ENCODE data around the gene RPS19BP1.
A peak's percentile ranks its signal among the peaks of the same experiment; 100 is the strongest.
"Not testable (repeated sequence)": the region's sequence is repeated elsewhere in the genome, so short reads cannot be mapped to it uniquely, and the experiment has no call there.

RPS19BP1 gene

GRCh38 chr22:39510529-39511149, 21.9 kb downstream of the RPS19BP1 start:
- no peak for DNase-seq

DNA sequence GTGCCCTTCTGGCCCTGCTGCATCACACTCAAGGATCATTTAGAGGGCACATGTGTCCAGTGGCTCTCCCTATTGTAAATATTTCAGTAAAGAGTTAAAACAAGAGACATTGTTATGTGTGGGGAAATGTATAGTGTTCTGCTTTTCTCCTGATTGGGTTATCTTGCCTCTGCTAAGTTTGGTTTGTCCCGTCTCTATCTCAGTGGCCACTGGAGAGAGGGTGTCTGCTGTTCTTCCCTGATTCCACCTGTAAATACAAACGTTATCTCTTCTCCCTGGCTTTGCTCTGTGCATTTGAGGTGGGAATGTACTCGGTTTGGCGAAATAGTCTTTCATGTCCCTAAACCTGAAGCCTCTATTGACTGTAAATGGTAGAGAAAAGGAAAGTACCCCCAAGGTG, 24.2 kb downstream of the RPS19BP1 start:
- DNase-seq: no peak

- DNase-seq: not testable (repeated sequence)
Measured at GRCh38 chr22:39507021-39507420, 25.5 kb downstream of the RPS19BP1 start.

DNA sequence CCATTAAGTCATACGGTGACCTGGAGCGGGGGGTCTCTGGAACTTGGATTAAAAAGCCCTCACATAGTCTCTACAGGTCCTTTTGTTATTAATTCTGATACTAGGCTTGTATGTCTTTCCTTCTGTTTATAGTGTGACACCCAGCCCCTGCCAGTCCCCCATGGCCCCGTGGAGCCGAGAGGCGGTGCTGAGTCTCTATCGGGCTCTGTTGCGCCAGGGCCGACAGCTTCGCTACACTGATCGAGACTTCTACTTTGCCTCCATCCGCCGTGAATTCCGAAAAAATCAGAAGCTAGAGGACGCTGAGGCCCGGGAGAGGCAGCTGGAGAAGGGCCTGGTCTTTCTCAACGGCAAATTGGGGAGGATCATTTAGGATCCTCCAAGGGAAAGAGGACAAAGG, 28.5 kb downstream of the RPS19BP1 start:
- no peak for DNase-seq

- DNase-seq: no peak
Measured at GRCh38 chr22:39503630-39504029, 28.9 kb downstream of the RPS19BP1 start.

DNA sequence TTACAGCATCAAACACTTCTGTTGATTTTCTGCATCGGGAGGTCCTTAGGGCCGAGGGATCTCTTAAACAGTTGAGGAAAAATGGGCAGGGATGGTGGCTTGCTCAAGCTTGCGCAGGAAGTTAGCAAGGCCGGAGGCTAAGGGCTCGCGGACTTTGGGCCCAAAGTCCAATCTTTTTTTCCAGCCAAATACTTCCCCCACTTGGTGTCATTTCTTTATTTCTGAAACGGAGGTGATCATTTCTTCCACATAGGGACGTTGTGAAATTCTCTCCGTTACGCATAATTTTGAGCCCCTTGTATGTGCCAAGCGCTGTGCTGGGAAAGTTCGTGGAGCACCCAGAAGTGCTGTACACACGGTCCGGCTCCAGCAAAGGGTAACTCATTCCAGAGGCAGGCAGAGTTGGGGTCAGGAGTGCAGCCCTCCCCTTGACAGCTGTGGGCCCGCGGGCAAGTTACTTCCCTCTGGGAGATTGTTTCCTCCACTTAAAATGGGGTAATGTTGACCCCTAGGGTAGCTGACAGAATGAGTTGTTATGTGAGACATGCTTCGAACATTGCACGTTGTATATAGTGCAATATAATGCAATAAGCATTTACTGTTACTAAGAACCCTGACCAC, 29.6 kb downstream of the RPS19BP1 start:
- no peak for DNase-seq

DNA sequence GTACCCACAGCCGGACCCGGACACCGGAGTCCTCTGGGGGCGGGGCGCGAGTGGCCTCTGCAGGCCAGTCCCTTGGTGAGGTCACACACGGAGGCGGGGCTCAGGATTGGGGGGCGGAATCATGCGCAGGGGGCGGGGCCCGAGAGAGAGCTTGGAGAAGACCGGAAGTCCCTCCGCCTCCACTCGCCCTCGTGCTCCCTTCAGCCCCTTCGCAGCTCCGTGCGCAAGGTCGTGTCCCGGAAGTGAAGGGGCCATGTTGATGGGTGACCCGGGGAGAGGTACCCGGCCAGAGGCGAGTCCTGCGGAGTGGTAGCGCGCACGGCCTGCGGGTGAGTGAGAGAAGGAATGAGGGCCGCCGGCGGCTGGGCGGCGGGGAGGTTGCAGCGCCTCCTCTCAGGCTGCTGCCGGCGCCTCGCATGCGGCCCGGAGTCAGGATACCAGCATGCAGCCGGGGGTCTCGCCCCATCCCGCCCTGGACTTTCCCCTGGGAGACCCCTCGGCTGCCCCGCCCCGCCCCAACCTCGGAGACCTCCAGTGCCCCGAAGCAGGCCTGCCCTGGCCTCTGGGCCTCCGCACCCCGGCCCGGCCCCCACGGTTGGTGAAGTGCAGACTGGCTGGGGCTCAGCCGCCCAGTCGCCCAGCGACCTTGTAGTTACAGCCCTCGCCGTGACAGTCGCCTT, 30.3 kb downstream of the RPS19BP1 start, which contains the start of gene MIEF1:
Gene MIEF1 (plus strand): TSS at position 182 of the 680 bp plus-strand sequence. CDS start 9,005 bp downstream, outside the sequence.
- peak; percentile 34 for DNase-seq

GRCh38 chr22:39501644-39502108, 30.9 kb downstream of the RPS19BP1 start:
- no peak for DNase-seq

DNA sequence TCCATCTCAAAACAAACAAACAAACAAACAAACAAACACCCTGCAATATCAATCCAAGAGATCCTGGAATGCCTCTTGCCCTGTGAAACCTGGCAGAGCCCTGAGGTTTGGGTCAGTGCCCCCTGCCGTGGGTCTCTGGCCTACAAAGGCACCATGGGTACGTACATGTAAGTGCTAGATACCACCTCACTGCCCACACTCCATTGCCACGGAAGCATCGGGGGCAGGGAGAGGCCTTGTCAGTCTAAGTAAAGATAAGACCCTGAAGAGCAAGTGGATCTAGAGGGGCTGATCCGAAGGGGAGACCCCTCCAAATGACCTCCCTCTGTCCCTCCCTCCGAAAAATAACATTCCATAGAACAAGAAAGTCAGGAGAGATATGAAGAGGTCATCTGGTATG, 32.4 kb downstream of the RPS19BP1 start:
- DNase-seq: no peak

- DNase-seq: no peak
Measured at GRCh38 chr22:39498802-39499201, 33.7 kb downstream of the RPS19BP1 start.

DNA sequence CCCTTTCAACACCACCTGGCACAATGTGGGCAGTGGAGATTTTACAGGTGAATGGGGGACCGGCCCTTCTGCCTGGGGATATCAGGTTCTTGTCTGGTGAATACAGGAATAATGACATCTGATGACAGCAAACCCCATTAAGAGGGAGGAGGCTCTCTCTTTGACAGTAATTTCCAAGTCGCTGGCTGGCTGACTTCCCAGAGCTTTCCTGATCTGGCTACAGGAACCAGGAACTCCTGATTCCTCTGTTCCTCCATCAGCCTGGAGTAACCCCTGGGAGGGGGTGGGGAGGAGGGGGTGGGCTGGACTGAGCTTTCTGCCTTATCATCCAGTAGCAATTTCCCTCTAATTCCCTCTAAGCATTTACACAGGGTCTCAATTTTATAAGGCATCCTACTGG, 34.2 kb downstream of the RPS19BP1 start:
- DNase-seq: no peak

GRCh38 chr22:39497429-39497828, 35.1 kb downstream of the RPS19BP1 start:
- DNase-seq: no peak

- no peak for DNase-seq
Measured at GRCh38 chr22:39496131-39496838, 36.3 kb downstream of the RPS19BP1 start.

GRCh38 chr22:39494471-39495120, 38.0 kb downstream of the RPS19BP1 start:
- DNase-seq: no peak

- DNase-seq: no peak
Measured at GRCh38 chr22:39493759-39494158, 38.8 kb downstream of the RPS19BP1 start.

- no peak for DNase-seq
Measured at GRCh38 chr22:39492186-39492585, 40.4 kb downstream of the RPS19BP1 start.

GRCh38 chr22:39491696-39492095, 40.9 kb downstream of the RPS19BP1 start:
- DNase-seq: no peak

DNA sequence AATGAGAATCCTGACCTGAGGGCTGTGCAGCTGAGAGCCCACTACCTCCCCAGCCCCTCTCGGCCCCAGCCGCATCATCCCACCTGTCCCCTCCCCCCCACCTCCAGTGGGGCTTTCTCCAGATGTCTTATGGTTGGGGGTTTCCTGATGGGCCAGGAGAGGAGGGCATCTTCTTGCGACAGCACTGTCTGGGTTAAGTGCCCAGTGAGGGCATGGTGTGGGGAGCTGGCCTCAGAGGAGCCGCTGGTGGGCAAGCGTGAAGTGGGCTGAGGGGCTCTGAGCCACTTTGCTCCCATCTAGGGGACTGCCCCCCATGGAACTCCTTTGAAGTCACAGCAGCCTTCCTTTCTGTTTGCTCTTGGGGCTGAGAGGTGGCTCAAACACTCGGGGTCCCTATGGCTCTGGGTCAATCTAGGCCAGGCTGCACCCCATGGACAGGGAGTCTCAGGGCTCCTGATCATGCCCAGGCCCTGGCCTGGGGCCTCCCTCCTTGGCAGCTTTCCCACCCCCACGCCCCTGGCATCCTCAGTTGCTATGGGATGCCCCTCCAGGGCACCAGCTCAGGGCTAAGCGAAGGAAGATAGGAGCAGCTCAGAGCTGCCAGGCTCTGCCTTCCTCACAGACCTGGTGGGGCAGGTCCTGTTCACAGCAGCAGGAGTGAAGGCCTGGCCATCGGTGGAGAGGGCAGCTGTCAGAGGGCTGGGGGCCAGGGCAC, 41.4 kb downstream of the RPS19BP1 start:
- DNase-seq: no peak

DNA sequence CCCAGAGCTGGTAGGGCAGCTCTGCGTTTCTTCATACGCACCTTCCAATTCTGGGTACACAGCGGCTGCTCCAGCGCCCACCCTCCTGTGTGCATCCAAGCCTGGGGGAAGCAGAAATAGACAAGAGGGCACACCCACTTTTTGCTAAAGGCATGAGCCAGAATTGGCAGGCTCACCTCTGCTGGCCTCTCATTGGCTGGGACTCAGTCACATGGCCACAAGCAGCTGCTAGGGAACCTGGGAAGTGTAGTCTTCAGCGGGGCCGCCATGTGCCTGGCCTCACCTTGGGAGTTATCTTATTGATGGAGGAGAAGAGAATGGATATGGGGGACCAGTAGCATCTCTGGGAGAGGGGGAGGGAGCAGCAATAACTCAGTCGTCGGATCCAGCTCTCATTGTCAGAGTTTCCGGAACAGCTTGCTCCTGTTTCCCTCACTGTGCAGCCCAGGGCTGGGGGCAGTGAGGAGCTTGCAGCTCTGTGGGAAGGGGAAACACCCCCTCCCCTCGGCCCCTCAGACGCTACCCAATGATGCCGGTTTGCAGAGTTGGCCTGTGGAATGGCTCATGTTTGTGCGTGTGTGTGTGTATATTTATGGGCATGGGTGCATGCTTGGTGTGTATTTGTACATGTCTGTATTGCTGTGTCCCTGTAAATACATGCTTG, 42.3 kb downstream of the RPS19BP1 start:
- DNase-seq: peak; percentile 22

- no peak for DNase-seq
Measured at GRCh38 chr22:39489094-39490068, 43.2 kb downstream of the RPS19BP1 start.
